Thyroid gland (tissue), 4 donors: ENCODE data around the gene PIK3C2B. TPM values are rescaled to one million over a fixed set of nuclear protein-coding genes. Genes with fewer than 3 reads are reported as not detected.

Experiments used
- DNase-seq, 2 donors: peaks; one replicate each; pipeline ENCODE4 v3.0.0-alpha.2; 2019
- H3K27ac ChIP-seq, 3 donors: fragments of 200-600 bp; sonication (generic); 1 replicate in 2 of 3; 2 replicates in 1 of 3; pipeline ENCODE4 v1.5.1; 2016 to 2019; ENCODE audit warnings: mild to moderate bottlenecking in 1 of 3, moderate library complexity in 1 of 3
- H3K27me3 ChIP-seq: fragments of 200-600 bp; sonication (generic); one replicate; pipeline ENCODE4 v1.5.1; 2019
- H3K36me3 ChIP-seq, 2 donors: fragments of 200-600 bp; sonication (generic); one replicate each; pipeline ENCODE4 v1.5.1; 2016 to 2019
- H3K4me1 ChIP-seq, 2 donors: fragments of 200-600 bp; sonication (generic); one replicate each; pipeline ENCODE4 v1.5.1; 2017 to 2019
- H3K4me3 ChIP-seq, 3 donors: fragments of 200-600 bp; sonication (generic); replicated peaks in 1 of 3; 1 replicate in 2 of 3; 2 replicates in 1 of 3; pipeline ENCODE4 v1.5.1; 2016; ENCODE audit warnings: mild to moderate bottlenecking in 1 of 3
- H3K9me3 ChIP-seq: fragments of 200-600 bp; sonication (generic); one replicate; pipeline ENCODE4 v1.5.1; 2017
- POLR2A ChIP-seq, 2 donors: fragments of 450-650 bp; IDR thresholded peaks; one replicate each; pipeline ENCODE4 v1.6.1; 2017; ENCODE audit warnings: antibody characterized with exemption in 2 of 2, mild to moderate bottlenecking in 2 of 2, moderate library complexity in 1 of 2
- WGBS, 2 donors: methylation state at CpG; one replicate each; pipeline ENCODE4 v1.1.5; 2017; 5-methylcytosine and 5-hydroxymethylcytosine counted together
- intact Hi-C: fragments of 100-400 bp; cut with DNase I; formaldehyde crosslinking; loops from one replicate; pipeline ENCODE4 v1.15.1; 2023
- total RNA-seq, 4 donors: library from RNA; depleted of rRNA; stranded (reverse); fragments of >200 nt; gene quantifications; one replicate each; pipeline ENCODE4 v1.2.3, GENCODE V29; 2016
- TF ChIP-seq, protein P1 (sequence below), 6 experiments: fragments of 200-600 bp in 3 of 6; fragments of 450-650 bp in 3 of 6; sonication (generic) in 3 of 6; IDR thresholded peaks; one replicate each; pipeline ENCODE4 v1.5.1; 2016 to 2019; ENCODE audit warnings: antibody characterized with exemption in 6 of 6, mild to moderate bottlenecking in 2 of 6, inconsistent platforms in 1 of 6, moderate library complexity in 1 of 6

Gene PIK3C2B
- total RNA-seq, 4 donors from 2014 or later = 19.9 to 36.9 (median 27.2) TPM

DNA sequence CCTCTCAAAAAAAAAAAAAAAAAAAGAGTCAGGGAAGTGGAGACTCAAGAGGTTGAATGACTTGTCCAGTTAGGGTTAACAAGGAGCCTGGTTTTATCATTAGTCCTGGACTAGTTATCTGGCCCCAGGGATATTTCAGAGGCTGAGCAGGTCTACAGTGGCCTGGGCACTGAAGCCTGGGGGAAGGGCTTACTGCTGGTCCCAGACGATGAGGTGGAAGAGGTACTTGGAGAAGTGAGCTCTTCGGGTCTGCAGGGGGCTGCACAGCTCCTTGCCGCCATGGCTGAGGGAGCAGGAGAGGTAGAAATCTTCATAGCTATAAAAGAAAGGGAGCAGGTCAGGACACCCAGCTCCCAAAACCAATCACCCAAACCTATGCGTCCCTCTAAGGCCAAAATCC, 40.1 kb downstream of the PIK3C2B start:
- Histone ChIP-seq H3K27ac (no peak overlapping the region), H3K36me3 (peaks cover 3 to 17% of the 10 kb centered on the region in 2 donors), H3K4me3 (no peak overlapping the region), H3K4me1 (no peaks in the 10 kb centered on the region), H3K27me3 (no peaks in the 10 kb centered on the region), H3K9me3 (no peaks in the 10 kb centered on the region)
- DNase-seq = no peak
- intact Hi-C loops = no loop called here
- WGBS, 2 donors = 83 to 89% methylated on average over 4 of the region's 4 CpGs
- TF ChIP-seq, protein P1, sequence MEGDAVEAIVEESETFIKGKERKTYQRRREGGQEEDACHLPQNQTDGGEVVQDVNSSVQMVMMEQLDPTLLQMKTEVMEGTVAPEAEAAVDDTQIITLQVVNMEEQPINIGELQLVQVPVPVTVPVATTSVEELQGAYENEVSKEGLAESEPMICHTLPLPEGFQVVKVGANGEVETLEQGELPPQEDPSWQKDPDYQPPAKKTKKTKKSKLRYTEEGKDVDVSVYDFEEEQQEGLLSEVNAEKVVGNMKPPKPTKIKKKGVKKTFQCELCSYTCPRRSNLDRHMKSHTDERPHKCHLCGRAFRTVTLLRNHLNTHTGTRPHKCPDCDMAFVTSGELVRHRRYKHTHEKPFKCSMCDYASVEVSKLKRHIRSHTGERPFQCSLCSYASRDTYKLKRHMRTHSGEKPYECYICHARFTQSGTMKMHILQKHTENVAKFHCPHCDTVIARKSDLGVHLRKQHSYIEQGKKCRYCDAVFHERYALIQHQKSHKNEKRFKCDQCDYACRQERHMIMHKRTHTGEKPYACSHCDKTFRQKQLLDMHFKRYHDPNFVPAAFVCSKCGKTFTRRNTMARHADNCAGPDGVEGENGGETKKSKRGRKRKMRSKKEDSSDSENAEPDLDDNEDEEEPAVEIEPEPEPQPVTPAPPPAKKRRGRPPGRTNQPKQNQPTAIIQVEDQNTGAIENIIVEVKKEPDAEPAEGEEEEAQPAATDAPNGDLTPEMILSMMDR (IDR thresholded peaks at IDR 0.05) = no peak
- no peak for TF ChIP-seq POLR2A (IDR thresholded peaks at IDR 0.05)

DNA sequence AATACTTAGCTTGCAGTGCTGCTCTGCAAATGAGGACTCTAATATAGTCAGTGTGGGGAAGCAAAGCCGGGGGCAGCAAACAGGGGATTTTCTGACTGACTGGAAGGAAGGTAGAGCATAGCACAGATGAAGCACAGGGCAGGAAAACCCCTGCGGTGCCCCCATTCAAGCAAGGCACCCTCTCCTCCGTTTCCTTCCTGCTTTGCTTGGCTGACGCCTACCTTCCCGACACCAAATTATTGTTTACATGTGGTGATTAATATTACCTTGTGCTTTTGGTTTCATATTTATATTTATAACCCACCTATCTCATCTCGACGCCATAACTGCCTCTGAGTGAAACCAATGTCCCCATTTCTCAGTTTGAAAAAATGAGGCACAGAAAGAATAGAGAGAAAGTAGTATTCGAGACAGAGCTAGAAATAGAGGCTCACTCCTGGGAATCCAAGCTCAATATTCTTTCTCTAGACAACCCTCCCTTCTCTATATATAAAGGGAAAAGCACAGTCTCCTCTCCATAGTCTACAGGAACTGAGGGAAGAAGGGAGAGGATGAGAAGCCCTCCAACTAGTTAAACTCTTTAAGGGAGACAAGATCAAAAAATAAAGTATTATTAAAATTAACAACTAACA, 41.3 kb downstream of the PIK3C2B start:
- Histone ChIP-seq H3K27me3 (no peaks in the 10 kb centered on the region), H3K36me3 (peaks cover 3 to 12% of the 10 kb centered on the region in 2 donors), H3K4me3 (no peak overlapping the region), H3K9me3 (no peaks in the 10 kb centered on the region), H3K4me1 (no peaks in the 10 kb centered on the region), H3K27ac (peak overlapping the region in 1 of 3 donors; percentile 2)
- 72 to 77% methylated on average over 8 of the region's 8 CpGs for WGBS, 2 donors
- no peak for DNase-seq
- TF ChIP-seq, protein P1 (IDR thresholded peaks at IDR 0.05) = no peak
- no peak for TF ChIP-seq POLR2A (IDR thresholded peaks at IDR 0.05)
- intact Hi-C loops = no loop called here

DNA sequence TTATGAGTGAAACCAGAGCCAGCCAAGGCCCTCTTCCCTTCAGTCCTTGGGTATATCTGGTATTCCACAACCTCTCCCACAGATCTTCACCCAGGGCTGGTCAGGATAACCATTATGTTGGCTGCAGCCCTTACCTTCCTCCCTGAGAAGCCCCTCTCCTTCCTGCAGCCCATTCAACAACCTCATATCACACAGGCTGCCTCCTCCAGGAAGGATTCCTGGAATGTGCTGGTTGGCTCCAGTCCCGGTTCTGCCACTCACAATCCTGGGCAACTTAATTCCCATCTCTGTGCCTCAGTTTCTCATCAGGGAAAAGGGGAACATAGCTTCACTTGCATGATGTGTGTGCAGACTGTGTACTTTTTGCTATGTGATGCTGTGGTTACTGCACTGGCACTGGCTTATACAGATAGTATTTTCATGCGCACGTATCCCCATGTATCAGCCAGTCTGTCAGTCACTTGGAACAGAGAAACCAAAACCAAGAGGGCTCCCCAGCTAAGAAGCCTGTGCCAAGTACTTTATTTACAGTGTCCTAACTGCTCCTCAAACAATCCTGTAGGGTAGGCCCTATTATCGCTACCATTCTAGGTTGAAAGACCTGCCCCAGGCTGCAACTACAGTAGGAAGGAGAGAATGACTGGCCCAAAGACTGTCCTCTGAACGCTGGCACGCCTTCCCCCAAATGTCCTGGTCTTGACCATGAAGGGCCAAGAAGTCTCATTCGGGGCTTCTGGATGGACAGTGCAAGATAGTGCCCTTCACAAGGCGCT, 43.1 kb downstream of the PIK3C2B start:
- Histone ChIP-seq H3K27me3 (no peaks in the 10 kb centered on the region), H3K36me3 (peaks cover 3 to 12% of the 10 kb centered on the region in 2 donors), H3K9me3 (no peaks in the 10 kb centered on the region), H3K27ac (peak overlapping the region in 2 of 3 donors; percentile 23 to 36), H3K4me1 (peaks cover 0 to 3% of the 10 kb centered on the region in 2 donors), H3K4me3 (no peak overlapping the region)
- TF ChIP-seq POLR2A (IDR thresholded peaks at IDR 0.05) = no peak
- TF ChIP-seq, protein P1 (IDR thresholded peaks at IDR 0.05) = no peak
- WGBS, 2 donors = 69 to 81% methylated on average over 8 of the region's 8 CpGs
- intact Hi-C loops = no loop called here
- no peak for DNase-seq

DNA sequence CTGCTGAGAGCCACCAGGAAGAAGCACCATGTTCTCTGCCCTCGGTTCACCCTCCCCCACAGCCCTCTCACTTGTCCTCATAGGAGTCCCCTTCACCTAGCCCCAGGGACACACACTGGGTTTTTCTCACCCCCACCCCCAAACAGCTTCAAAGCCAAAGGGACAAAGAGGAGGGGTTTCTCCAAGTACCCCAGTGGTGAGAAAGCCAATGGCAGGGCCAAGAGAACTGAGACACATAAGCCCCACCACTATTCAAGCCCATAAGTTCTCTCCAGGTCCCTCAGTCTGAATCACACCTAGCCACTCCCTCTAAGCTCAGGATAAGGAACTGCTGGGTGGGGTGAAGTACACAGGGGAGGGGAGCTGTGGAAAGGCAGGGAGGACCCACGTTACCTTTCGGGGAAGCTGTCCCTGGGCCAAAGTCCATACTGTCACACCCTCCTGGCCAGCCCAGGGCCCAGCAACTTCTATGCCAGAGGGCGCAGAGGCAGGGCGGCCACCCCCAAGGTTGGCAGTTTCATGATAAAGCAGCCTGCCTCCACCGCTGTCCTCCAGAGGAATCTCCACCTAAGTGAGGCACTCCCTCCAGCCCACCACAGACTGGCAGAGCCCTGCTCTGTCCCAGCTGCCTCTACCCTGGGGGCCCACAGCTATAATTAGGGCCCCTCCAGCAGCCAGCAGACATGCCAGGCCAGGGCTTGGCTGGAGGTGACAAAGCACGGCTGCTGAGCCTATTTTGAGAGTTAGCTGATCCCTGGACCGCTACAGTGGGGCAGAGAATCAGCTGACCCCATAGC, 43.9 kb downstream of the PIK3C2B start:
- peaks cover 2 to 12% of the 10 kb centered on the region in 2 donors for H3K36me3 ChIP-seq
- TF ChIP-seq, protein P1 (IDR thresholded peaks at IDR 0.05) = no peak
- no peak for TF ChIP-seq POLR2A (IDR thresholded peaks at IDR 0.05)
- H3K4me1 ChIP-seq = peaks cover 0 to 4% of the 10 kb centered on the region in 2 donors
- H3K9me3 ChIP-seq = no peaks in the 10 kb centered on the region
- intact Hi-C loops = no loop called here
- no peak overlapping the region for H3K4me3 ChIP-seq
- DNase-seq = no peak
- H3K27ac ChIP-seq = peak overlapping the region in 2 of 3 donors; percentile 23 to 36
- H3K27me3 ChIP-seq = no peaks in the 10 kb centered on the region
- 82 to 86% methylated on average over 5 to 8 of the region's 8 CpGs for WGBS, 2 donors
